PC-9 (cell line): ENCODE measurements around the gene ISG20. TPM values are rescaled to one million over a fixed set of nuclear protein-coding genes. Genes with fewer than 3 reads are reported as not detected.

Experiments used
- BruUV-seq: library from RNA; stranded (reverse); fragments of 400-500 nt; replicated peaks from 2 replicates; lab custom pipeline; 2021; lab: Mats Ljungman, UMichigan
- CTCF ChIA-PET: fragments of 300-600 bp; sonication (Branson Sonifier 250); formaldehyde crosslinking; loops from one replicate; lab custom pipeline; 2022; ENCODE audit warnings: antibody characterized with exemption; lab: Charles Lee
- POLR2A ChIA-PET: fragments of 300-600 bp; sonication (Branson Sonifier 250); formaldehyde crosslinking; loops from one replicate; lab custom pipeline; 2022; ENCODE audit warnings: antibody characterized with exemption; ENCODE audit not compliant: unreplicated experiment; lab: Charles Lee
- DNase-seq, 2 experiments: peaks; one replicate each; pipeline versions ENCODE4 v3.0.0 to v3.0.0-alpha.2; 2015 to 2022; ENCODE audit warnings: mixed read lengths in 1 of 2
- H2AFZ ChIP-seq: fragments of 200-600 bp; sonication (generic); 2 replicates; pipeline ENCODE4 v1.8.1; 2017; ENCODE audit warnings: antibody characterized with exemption
- H3F3A ChIP-seq: fragments of 200-600 bp; sonication (generic); 2 replicates; pipeline ENCODE4 v1.8.1; 2017; ENCODE audit warnings: antibody characterized with exemption, mild to moderate bottlenecking, low read depth; ENCODE audit not compliant: insufficient read depth
- H3K27ac ChIP-seq: fragments of 200-600 bp; sonication (generic); 2 replicates; pipeline ENCODE4 v1.6.1; 2016; ENCODE audit warnings: mixed run types
- H3K27me3 ChIP-seq: fragments of 200-600 bp; sonication (generic); 2 replicates; pipeline ENCODE4 v1.6.1; 2016; ENCODE audit warnings: low read depth, mixed run types; ENCODE audit not compliant: insufficient read depth
- H3K36me3 ChIP-seq: fragments of 200-600 bp; sonication (generic); 2 replicates; pipeline ENCODE4 v1.6.1; 2016; ENCODE audit warnings: low read depth, mixed run types
- H3K4me1 ChIP-seq: fragments of 200-600 bp; sonication (generic); replicated peaks from 2 replicates; pipeline ENCODE4 v1.6.1; 2016; ENCODE audit warnings: mixed run types; ENCODE audit not compliant: insufficient read depth
- H3K4me2 ChIP-seq: fragments of 200-600 bp; sonication (generic); 2 replicates; pipeline ENCODE4 v1.6.1; 2017; ENCODE audit warnings: mixed run types
- H3K4me3 ChIP-seq: fragments of 200-600 bp; sonication (generic); 2 replicates; pipeline ENCODE4 v1.6.1; 2016; ENCODE audit warnings: mixed run types
- H3K79me2 ChIP-seq: fragments of 200-600 bp; sonication (generic); 2 replicates; pipeline ENCODE4 v1.6.1; 2017; ENCODE audit warnings: low read depth, mixed run types
- H3K9me2 ChIP-seq: fragments of 200-600 bp; sonication (generic); 2 replicates; pipeline ENCODE4 v1.8.1; 2017; ENCODE audit warnings: mild to moderate bottlenecking; ENCODE audit not compliant: insufficient read depth
- H3K9me3 ChIP-seq: fragments of 200-600 bp; sonication (generic); 2 replicates; pipeline ENCODE4 v1.8.1; 2016; ENCODE audit warnings: low read depth; ENCODE audit not compliant: insufficient read depth
- H4K20me1 ChIP-seq: fragments of 200-600 bp; sonication (generic); 2 replicates; pipeline ENCODE4 v1.8.1; 2017; ENCODE audit not compliant: insufficient read depth
- EZH2 ChIP-seq: fragments of 200-600 bp; sonication (generic); IDR thresholded peaks from 2 replicates; pipeline ENCODE4 v1.8.0; 2017; ENCODE audit warnings: antibody characterized with exemption, low read depth
- intact Hi-C: fragments of 100-400 bp; cut with micrococcal nuclease; formaldehyde crosslinking; loops from one replicate; pipeline ENCODE4 v1.10.0; 2022; ENCODE audit not compliant: unreplicated experiment
- total RNA-seq: library from RNA; stranded (reverse); gene quantifications from 2 replicates; pipeline ENCODE4 v1.2.3, GENCODE V29; 2021
- TF ChIP-seq, protein P1 (sequence below): fragments of 200-600 bp; sonication (generic); conservative IDR thresholded peaks from 2 replicates; pipeline ENCODE4 v1.6.1; 2017; ENCODE audit warnings: mixed run types, antibody characterized with exemption, mild to moderate bottlenecking, moderate library complexity

ISG20 gene
- total RNA-seq, 1 experiment from 2014 or later = 2.5 TPM

DNA sequence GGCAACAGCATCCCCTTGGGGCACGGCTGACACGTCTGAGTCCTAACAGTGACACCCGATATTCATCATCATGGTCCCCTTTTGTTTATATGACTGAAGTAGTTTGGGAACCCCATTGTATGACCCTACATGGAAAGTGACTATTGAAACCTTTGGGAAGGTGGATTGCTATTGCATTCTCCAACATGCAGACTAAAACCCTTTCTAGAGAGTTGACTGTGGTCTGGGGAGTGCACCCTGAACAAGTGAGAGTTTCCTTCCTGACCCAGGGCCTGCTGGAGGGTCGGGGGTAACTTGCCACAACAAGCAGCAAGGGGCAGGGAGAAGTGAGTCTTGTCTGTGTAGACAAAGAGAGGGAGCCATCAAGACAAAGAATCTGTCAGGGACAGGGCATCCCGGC is 54.4 kb downstream of the ISG20 start:
- no peak overlapping the region for H3K4me3 ChIP-seq
- H3K4me2 ChIP-seq = no peak overlapping the region
- H3K27me3 ChIP-seq = peaks cover 97% of the 10 kb centered on the region
- BruUV-seq = no TSS peak
- POLR2A ChIA-PET = no interaction called here
- no peaks in the 10 kb centered on the region for H3K9me2 ChIP-seq
- H3K27ac ChIP-seq = no peak overlapping the region
- intact Hi-C loops = no loop called here
- no peaks in the 10 kb centered on the region for H3K79me2 ChIP-seq
- H3K9me3 ChIP-seq = no peaks in the 10 kb centered on the region
- H4K20me1 ChIP-seq = no peaks in the 10 kb centered on the region
- no peaks in the 10 kb centered on the region for H3F3A ChIP-seq
- TF ChIP-seq, protein P1, sequence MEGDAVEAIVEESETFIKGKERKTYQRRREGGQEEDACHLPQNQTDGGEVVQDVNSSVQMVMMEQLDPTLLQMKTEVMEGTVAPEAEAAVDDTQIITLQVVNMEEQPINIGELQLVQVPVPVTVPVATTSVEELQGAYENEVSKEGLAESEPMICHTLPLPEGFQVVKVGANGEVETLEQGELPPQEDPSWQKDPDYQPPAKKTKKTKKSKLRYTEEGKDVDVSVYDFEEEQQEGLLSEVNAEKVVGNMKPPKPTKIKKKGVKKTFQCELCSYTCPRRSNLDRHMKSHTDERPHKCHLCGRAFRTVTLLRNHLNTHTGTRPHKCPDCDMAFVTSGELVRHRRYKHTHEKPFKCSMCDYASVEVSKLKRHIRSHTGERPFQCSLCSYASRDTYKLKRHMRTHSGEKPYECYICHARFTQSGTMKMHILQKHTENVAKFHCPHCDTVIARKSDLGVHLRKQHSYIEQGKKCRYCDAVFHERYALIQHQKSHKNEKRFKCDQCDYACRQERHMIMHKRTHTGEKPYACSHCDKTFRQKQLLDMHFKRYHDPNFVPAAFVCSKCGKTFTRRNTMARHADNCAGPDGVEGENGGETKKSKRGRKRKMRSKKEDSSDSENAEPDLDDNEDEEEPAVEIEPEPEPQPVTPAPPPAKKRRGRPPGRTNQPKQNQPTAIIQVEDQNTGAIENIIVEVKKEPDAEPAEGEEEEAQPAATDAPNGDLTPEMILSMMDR = no peak
- no peak for TF ChIP-seq EZH2
- no peak for DNase-seq
- CTCF ChIA-PET = no interaction called here
- no peaks in the 10 kb centered on the region for H3K36me3 ChIP-seq
- no peak overlapping the region for H2AFZ ChIP-seq
- no peaks in the 10 kb centered on the region for H3K4me1 ChIP-seq

DNA sequence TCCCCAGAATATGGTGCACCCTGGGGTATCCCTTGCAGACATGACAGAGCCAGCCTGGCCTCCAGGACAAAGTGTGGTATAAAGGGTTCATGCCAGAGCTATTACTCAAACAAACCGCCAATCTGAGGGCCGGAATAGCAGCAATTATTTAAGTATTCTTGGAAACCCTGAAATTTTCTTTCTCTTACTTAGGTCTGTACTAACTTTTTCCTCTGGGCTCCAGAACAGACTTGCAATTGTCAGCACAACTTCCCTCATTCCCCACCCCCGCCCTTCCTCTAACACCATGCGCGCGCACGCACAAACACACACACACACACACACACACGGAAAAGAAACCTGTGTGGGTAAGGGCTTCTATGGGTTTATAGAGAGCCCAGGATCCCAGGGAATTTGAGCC is 56.3 kb downstream of the ISG20 start:
- peaks cover 97% of the 10 kb centered on the region for H3K27me3 ChIP-seq
- intact Hi-C loops = no loop called here

DNA sequence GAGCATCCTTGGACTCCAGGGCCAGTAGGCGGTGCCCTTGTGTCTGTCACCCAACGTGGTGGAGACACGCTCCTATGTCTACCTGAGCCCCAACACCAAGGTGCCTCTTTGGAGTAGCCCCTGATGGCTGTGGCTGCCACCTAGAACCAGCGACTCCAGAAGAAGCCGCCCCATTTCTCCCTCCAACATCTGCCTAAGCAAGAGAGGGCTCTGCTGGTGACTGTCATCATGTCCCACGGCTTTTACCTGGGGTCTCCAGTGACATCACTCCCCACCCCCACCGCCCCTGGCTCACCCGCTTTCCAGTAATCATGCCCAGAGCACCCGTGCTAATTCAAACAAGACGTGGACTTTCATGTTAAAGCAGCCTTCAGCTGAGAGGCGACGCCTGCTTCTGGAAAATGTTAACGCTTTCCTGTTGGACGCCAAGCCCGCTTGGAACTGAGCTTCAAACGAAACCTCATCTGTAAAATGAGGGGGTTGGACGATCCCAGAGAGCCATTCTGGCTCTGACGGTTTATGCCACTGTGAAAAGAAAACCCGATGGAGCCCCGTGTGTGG is 57.0 kb downstream of the ISG20 start:
- no peak for DNase-seq

More for the DNA sequence above, 56.3 kb downstream of the ISG20 start:
- H4K20me1 ChIP-seq = no peaks in the 10 kb centered on the region
- H3K9me3 ChIP-seq = no peaks in the 10 kb centered on the region
- TF ChIP-seq, protein P1 = no peak
- no peak for TF ChIP-seq EZH2
- H3K36me3 ChIP-seq = no peaks in the 10 kb centered on the region
- no peaks in the 10 kb centered on the region for H3F3A ChIP-seq
- no peaks in the 10 kb centered on the region for H3K9me2 ChIP-seq
- no peaks in the 10 kb centered on the region for H3K79me2 ChIP-seq
- no peak overlapping the region for H3K27ac ChIP-seq
- ChIA-PET CTCF (no interaction called here), POLR2A (no interaction called here)
- DNase-seq = no peak
- H3K4me2 ChIP-seq = no peak overlapping the region
- no peak overlapping the region for H3K4me3 ChIP-seq
- no TSS peak for BruUV-seq
- no peaks in the 10 kb centered on the region for H3K4me1 ChIP-seq
- no peak overlapping the region for H2AFZ ChIP-seq

More for the DNA sequence above, 57.0 kb downstream of the ISG20 start:
- H3K36me3 ChIP-seq = no peaks in the 10 kb centered on the region
- H3K4me2 ChIP-seq = no peak overlapping the region
- no peaks in the 10 kb centered on the region for H3K4me1 ChIP-seq
- no peaks in the 10 kb centered on the region for H3K9me2 ChIP-seq
- no TSS peak for BruUV-seq
- no peaks in the 10 kb centered on the region for H4K20me1 ChIP-seq
- no peak overlapping the region for H2AFZ ChIP-seq
- H3K27me3 ChIP-seq = peaks cover 92% of the 10 kb centered on the region
- H3K79me2 ChIP-seq = no peaks in the 10 kb centered on the region
- CTCF ChIA-PET = interaction anchor here (0.6 kb wide), 1 partner anchor 99 kb away, joined by 8 read pairs; no protein-coding TSS in a partner anchor
- POLR2A ChIA-PET = no interaction called here
- H3K9me3 ChIP-seq = no peaks in the 10 kb centered on the region
- no peak overlapping the region for H3K27ac ChIP-seq
- no peaks in the 10 kb centered on the region for H3F3A ChIP-seq
- no peak for TF ChIP-seq EZH2
- TF ChIP-seq, protein P1 = no peak
- no peak overlapping the region for H3K4me3 ChIP-seq
- intact Hi-C loops = no loop called here
